Daoy (cell line): ENCODE data around the gene SPSB1. TPM values are rescaled to one million over a fixed set of nuclear protein-coding genes. Genes with fewer than 3 reads are reported as not detected.

ENCODE experiments used
- DNase-seq: peaks from one replicate; pipeline ENCODE4 v3.0.0-alpha.2; 2015; ENCODE audit warnings: low read depth
- total RNA-seq: library from RNA; depleted of rRNA; stranded (reverse); fragments of >200 nt; shearing (Covaris generic); gene quantifications from 2 replicates; pipeline ENCODE4 v1.2.3, GENCODE V29; 2014

SPSB1 gene
- total RNA-seq, 1 experiment from 2014 or later, result 15.0 TPM

DNA sequence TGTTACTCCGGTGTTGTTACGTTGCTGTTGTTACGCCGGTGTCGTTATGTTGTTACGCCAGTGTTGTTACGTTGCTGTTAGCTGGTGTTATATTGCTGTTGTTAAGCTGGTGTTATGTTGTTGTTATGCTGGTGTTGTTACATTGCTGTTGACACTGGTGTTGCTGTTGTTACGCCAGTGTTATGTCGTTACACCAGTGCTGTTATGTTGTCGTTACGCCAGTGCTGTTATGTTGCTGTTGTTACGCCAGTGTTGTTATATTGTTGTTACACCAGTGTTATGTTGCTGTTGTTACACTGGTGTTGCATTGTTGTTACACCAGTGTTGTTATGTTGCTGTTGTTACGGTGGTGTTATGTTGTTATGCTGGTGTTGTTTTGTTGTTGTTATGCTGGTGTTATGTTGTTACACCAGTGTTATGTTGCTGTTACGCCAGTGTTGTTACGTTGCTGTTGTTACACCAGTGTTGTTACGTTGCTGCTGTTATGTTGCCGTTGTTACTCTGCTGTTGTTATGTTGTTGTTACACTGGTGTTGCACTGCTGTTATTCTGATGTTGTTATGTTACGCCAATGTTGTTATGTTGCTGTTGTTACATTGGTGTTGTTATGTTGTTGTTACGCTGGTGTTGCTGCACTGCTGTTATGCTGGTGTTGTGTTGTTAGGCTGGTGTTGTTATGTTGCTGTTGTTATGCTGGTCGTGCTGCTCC, 32.5 kb upstream of the SPSB1 start:
- no peak for DNase-seq

DNA sequence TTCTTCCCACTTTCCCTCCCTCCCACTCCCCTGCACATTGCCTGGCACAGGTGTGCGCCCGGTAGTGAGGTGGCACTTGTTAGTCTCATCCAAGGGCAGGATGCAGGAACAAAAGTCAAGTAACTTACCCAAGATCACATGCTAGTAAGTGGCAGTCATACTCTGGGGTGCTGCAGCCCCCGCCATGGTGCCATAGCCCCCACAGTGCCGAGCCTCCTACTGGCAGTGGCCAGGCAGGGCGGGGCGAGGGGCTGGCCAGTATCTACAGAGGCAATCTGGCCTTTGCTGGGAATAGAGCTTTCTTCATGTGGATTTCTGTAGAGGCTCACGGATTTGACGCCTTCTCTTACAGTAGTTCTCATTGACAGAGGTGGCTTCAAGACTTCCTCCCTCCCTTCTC, 31.2 kb upstream of the SPSB1 start:
- DNase-seq, result no peak

DNA sequence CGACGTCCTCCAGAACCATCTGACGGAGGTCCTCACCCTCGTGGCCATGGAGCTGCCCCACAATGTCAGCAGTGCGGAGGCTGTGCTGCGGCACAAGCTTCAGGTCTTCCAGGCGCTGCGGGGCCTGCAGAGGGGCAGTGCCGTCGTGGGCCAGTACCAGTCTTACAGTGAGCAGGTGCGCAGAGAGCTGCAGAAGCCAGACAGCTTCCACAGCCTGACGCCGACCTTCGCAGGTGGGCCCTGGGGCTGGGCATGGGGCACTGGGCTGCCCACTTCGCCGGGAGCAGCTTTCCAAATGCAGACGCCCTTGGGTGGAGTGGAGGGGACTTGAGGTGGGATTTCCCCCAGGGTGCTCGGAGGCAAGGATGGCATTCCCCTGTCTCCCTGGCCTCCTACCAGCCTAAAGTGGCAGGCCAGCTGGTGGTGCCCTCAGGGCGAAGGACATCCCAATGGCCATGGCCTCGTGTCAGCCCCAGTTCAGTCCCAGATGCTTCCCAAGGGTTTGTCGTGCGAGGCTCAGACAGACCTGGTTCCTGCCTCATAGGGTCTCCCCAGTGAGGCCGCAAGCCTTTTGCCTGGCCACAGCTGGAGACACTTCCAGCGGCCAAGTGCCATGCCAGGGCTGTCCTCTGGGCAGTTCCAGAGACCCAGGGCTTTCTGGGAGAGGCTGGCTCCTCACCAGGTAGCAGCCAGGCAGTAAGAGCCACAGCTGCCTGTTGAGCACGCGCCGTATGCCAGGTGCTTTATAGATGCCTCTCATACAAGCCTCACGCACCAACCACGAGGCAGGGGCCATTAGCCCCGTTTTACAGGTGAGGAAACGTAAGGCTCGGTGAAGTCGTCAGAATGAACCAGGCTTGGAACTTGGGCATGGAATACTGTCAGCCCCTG, 30.4 kb upstream of the SPSB1 start:
- DNase-seq, result no peak

DNA sequence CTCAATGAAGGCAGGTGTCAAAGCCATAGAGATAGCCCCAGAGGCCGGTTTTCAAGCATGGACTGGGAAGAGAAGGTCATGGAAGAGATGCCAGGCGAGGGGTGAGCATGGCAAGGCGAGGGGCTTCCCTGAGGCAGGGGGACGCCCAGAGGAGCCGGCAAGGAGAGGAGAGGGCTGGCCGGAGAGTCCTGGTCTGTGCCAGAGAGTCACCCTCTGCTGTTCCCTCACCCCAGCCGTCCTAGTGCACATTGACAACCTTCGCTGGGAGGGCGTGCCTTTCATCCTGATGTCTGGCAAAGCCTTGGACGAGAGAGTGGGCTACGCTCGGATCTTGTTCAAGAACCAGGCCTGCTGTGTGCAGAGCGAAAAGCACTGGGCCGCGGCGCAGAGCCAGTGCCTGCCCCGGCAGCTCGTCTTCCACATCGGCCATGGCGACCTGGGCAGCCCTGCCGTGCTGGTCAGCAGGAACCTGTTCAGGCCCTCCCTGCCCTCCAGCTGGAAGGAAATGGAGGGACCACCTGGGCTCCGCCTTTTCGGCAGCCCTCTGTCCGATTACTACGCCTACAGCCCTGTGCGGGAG, 29.3 kb upstream of the SPSB1 start:
- DNase-seq, result no peak

DNA sequence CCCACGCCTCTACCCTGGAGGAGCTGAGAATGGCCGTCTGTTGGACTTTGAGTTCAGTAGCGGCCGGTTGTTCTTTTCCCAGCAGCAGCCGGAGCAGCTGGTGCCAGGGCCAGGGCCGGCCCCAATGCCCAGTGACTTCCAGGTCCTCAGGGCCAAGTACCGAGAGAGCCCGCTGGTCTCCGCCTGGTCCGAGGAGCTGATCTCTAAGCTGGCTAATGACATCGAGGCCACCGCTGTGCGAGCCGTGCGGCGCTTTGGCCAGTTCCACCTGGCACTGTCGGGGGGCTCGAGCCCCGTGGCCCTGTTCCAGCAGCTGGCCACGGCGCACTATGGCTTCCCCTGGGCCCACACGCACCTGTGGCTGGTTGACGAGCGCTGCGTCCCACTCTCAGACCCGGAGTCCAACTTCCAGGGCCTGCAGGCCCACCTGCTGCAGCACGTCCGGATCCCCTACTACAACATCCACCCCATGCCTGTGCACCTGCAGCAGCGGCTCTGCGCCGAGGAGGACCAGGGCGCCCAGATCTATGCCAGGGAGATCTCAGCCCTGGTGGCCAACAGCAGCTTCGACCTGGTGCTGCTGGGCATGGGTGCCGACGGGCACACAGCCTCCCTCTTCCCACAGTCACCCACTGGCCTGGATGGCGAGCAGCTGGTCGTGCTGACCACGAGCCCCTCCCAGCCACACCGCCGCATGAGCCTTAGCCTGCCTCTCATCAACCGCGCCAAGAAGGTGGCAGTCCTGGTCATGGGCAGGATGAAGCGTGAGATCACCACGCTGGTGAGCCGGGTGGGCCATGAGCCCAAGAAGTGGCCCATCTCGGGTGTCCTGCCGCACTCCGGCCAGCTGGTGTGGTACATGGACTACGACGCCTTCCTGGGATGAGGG, 28.5 kb upstream of the SPSB1 start:
- DNase-seq, result no peak

DNA sequence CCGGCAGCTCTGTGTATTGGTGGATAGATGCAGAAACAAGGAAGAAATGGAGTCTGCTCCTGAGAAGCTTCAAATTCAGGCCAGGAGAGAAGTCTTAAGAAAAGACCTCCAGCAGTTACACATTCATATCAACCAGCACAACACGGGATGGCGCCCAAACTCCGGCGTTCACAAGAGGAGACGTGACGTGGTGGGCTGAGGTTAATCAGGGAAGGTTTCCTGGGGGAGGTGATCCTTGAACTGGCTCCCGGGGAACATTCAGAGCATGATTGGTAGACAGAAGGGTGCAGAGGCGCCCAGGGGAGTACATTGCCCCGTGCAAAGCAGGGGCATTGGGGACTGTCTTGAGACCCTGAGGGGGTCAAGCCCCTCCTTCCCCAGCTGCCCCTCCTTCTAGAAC, 27.7 kb upstream of the SPSB1 start:
- DNase-seq, result no peak

DNA sequence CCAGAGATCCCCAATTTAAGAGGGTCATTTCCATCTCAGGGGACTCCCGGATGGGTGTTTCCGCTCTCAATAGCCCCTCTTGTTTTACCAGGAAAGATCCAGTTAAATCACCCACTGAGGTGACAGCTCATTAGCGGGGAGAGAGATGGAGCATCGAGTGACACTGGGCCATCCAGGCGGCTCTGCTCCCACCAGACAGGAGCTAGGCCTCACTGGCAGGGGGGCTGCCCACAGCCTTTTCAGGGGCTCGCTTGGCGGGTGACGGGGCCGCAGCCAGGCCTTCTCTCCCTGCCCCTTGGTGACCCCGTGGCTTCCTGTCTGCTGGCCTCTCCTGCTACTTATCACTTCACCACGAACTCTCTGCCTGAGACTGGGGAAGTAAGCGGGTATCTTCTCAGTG, 26.7 kb upstream of the SPSB1 start:
- DNase-seq, result no peak

DNA sequence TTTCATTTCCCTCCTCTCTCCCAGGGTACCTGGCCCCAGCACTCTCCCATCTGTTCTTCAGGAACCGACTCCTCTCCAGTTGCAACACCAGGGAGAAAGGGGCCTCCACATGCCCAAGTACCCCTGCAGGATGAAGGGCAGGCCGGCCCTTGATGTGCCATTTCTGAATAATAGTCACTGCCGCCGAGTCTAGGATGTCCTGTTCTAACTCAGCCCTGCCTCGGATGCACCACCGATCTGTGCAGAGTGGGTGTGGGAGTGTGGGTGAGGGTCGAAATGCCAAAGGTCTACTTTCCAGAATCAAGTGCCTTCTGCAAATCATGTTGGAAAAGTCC, 25.4 kb upstream of the SPSB1 start:
- DNase-seq, result no peak

DNA sequence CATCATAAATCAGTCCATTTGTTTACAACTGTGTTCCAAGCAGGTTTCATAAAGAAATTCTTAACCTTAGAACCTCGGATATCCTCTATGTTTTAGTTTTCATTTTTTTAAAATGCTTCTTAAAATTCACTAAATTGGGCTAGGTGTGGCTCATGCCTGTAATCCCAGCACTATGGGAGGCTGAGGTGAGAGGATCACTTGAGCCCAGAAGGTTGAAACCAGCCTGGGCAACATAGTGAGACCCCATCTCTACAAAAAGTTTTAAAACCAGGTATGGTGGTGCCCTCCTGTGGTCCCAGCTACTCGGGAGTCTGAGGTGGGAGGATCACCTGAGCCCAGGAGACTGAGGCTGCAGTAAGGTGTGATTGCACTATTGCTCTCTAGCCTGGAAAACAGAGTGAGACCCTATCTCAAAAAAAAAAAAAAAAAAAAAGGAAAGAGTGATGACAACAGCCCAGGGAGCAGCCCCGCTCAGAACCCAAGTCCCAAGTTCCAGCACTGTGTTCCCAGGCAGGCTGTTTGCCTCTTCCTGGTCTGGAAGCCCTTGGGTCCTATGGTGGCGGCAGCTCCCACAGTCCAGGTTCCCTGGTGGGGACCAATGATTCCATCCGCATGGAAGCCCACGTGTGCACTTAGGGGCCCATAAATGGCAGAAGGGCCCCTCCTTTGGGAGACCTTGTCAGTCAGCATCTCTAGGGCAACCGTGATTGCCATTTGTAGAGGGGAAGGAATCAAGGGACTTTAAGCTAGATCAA, 24.7 kb upstream of the SPSB1 start:
- DNase-seq, result no peak

DNA sequence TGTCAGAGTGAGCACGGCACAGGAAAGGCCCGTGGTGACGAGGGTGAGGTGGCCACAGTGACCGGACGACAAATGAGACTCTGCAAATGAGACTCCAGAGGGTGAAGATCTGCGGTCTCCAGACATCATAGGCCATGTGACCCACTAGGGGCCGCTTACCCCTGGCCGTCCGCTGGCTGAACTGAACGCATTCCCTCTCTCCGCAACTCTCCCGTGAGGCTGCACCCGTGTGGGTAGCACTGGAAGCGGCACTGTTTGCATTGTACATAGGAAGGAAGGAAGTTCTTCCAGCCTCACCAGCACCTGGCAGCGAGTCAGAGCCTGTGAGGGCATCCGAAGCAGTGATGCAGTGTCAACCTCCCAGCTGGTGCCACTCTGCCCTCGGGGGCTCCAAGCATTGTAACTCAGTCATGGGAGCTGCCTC, 23.6 kb upstream of the SPSB1 start:
- peak; percentile 28 for DNase-seq

DNA sequence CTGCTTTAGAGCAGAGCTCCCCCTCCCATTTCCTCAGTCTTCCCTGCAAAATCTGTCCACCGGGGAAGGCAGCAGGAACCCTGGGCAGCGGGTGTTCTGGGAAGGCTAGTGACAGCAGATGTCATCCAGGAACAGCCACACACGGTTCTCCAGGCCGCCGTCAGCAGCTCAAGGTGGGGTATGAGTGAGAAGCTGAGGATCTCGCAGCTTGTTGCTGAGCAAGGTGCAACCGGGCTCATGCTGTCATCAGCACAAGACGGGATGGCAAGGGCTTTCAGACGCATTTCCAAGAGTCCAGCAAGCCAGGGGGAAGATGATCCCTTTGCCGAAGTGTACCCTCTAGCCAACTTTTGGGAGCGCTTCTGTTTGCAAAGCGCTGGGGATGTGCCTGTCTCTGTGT, 23.0 kb upstream of the SPSB1 start:
- DNase-seq, result no peak

DNA sequence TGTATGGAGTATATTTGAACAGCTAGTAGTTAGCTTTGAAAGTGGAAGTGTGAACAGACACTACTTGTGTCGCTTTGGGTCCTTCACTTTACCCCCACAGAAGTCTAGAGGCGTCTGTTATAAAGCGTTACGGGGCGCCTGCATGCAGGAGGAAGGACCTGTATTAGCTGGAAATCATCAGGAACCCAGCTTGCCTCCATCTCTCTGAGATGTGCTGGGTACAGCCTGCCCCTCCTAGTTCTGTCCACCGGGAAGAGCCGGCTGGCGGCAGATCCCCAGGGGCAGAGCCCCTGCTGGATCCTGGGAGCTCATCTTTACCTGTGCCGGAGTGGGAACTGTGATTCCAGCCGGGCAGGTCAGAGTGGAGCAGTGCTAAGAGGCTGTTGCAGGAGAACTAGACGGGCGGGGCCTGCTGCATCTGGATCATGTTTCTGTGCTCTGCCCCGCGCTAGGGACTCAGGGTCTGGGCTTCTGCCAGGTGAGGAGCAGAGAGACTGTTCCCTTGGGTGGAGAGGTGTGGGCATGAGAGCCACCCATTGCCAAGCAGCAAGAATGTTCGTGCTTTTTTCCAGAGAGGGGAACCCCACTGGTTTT, 22.3 kb upstream of the SPSB1 start:
- no peak for DNase-seq

DNA sequence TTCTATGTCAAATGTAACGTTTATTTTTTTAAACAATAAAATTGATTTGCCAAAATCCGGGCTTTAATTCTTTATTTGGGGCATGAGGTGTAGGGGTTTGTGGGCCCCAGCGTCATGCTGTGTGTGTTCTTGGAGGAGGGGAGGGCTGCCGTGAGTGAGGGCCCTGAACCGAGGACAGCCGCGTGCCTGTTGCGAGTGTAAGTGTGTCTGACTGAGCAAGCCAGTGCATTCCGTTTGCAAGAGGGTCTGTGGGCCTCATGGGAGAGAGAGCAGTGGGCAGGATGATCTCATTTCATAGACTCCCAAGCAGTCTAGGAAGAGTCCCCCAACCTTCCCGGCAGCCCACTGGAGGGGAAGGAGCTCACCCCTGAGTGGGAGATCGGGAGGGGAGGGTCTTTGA, 21.4 kb upstream of the SPSB1 start:
- DNase-seq, result no peak

DNA sequence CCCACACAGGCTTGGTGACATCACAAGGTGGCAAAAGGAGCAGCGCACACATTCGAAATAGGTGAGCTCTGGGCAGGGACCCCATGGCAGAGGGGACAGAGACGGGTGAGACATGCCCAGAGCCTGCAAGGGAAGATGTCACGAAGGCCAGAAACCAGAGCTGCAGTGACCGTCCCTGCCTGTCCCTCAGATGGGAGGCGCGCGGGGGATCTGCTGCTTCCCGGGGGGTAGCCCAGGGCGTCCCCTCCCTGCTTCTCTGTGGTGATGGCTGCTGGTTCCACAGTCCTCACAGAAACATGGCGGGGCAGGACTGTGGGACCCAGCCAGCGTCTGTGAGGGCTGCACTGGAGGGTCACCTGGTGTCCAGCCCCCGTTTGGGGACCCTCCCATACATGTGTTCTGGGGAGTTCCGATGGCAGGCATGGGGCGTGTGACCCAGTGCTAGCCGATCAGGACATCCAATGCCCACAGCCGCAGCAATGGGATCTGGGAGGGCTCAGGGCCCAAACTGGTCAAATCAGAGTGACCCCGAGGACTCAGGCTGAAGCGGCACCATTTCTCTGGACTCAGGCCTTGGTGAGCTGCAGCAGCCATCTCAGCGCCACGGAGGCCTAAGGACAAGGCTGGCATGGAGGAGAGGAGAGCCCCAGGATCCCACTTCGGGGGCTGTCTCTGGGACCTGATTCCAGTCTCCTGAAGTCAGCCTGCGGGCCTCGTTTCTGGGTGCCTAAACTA, 20.7 kb upstream of the SPSB1 start:
- DNase-seq, result no peak

DNA sequence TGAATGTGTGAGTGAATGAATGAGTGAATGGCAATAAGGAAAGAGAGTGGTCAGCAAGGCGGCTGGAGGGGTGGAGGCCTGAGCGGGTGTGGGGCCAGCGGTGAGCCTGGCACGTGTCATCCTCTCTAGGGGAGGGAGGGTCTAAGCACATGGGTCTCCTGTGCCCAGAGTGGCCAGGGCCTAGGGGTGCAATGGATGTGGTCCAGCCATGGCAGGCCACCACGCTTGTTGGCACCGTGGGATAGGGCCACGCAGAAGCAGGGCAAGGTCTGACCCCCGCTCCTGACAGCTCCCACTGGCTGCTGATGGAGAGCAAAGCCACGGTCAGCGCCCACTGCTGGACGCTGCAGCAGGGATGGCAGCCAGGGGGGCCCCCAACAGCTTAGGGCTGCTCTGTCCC, 19.5 kb upstream of the SPSB1 start:
- DNase-seq, result no peak

DNA sequence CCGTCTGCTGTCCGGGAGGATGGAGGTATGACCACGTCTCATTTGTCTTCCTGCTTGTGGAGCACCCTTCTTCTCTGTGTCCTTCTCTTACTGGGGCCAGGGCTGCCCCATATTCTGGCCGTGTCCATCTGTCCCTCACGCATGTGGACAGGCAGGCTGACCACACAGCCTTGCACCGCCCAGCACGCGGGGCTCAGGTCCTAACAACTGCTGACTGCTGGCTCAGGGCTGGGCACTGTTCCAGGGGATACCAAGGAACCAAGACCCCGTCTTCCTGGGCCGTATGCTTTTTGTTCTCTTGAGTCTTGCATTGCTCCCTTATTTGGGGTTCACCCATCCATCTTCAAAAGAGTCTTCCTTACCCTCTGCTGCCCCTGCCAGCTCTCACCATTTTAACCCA, 17.5 kb upstream of the SPSB1 start:
- no peak for DNase-seq

DNA sequence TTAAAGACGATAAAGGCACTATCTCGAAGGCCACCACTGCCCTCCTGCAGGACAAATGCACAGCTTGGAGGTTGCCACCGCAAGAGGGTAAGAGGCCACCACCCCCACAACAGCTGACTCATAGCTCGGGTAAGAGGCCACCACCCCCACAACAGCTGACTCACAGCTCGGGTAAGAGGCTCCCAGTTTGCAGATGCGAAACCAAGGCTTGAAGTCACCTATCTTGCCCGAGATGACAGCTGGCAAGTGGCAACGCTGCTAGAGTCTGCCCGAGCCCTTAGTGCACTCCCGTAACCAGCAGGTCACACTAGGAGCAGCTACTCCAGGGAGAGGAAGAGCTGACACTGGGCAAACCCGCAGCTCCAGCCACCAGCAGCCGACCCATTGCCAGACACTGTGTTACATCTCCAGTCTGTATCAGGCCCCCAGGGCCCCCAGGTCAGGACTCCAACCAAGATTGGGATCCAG, 17.1 kb upstream of the SPSB1 start:
- peak; percentile 95 for DNase-seq

DNA sequence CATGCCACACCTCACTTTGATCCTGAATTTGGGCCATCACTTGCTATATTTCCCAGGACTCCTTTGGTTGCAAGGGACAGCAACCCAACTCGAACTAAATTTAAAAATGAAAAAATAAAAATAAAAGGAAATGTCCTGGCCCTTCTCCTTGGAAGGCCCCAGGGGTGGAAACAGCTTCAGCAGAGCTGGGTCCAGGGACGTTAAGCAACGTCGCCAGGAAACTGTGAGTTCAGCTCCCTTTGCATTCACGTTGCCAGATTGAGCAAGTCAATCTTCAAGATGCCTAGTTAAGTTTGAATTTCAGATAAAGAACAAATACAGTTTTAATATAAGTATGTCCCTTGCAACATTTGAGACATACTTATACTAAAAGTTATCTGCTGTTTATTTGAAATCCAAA, 14.6 kb upstream of the SPSB1 start:
- no peak for DNase-seq

DNA sequence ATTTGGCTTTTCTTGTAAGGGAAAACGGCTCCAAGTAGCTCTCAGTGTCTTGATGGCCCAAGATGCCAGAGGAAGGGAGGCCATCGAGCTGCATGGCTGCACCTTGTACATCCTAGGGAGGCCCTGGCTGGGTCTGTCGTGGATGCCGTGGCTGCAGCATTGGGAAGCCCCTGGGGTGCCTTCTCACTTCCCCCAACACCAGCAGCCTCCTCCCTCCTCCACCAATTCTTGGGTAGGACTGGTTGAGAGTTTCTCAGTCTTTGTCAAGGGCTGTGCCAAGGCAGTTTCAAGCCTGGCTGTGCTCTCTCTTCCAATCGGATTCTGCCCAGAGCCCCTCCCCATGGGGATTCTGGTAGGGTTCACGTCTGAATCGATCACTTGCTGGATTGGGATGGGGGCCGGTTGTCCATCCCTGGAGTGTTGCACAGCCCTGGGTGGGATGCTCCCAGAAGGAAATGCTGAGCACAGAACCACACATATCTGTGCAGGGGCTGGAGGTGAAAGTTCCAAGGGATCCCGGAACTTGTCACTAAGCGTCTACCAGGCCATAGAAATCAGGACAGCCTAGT, 14.0 kb upstream of the SPSB1 start:
- DNase-seq, result no peak
